ENCODE data around the gene CNOT8.

DNA sequence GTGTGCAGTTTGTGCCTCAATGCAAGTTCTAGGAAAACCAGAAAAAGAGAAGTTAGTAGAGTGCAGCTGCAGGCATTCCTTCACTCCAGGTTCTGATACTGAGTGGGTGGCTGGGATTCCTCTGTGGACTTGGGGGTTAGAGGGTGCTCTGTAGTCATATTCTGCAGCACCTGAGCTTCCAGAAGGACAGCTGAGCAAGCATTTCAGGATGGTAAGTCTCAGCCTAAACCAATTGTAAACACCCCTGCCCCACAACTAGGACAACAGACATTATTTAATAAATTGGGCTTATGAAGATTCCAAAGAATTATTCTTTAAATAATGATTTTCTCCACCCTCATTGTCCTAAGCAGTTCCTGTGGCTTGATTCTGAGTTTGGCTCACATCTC lies 17.2 kb upstream of the CNOT8 start:
- TF ChIP-seq, protein P1, sequence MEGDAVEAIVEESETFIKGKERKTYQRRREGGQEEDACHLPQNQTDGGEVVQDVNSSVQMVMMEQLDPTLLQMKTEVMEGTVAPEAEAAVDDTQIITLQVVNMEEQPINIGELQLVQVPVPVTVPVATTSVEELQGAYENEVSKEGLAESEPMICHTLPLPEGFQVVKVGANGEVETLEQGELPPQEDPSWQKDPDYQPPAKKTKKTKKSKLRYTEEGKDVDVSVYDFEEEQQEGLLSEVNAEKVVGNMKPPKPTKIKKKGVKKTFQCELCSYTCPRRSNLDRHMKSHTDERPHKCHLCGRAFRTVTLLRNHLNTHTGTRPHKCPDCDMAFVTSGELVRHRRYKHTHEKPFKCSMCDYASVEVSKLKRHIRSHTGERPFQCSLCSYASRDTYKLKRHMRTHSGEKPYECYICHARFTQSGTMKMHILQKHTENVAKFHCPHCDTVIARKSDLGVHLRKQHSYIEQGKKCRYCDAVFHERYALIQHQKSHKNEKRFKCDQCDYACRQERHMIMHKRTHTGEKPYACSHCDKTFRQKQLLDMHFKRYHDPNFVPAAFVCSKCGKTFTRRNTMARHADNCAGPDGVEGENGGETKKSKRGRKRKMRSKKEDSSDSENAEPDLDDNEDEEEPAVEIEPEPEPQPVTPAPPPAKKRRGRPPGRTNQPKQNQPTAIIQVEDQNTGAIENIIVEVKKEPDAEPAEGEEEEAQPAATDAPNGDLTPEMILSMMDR (IDR thresholded peaks at IDR 0.05): no peak
- TF ChIP-seq EP300 (IDR thresholded peaks at IDR 0.05) (no peak), POLR2AphosphoS5 (IDR thresholded peaks at IDR 0.05) (no peak)

Data from sigmoid colon (tissue), 4 donors.